Rectal smooth muscle tissue (tissue), 1 donor: Measurements from ENCODE around the gene SLC4A1AP.

Source experiments
- H3K27ac ChIP-seq: one replicate; pipeline ENCODE4 v1.7.0; 2013; ENCODE audit warnings: low read depth, low read length, inconsistent platforms
- H3K27me3 ChIP-seq: one replicate; pipeline ENCODE4 v1.7.0; 2013; ENCODE audit warnings: low read length; ENCODE audit not compliant: control insufficient read depth, insufficient read depth
- H3K36me3 ChIP-seq: one replicate; pipeline ENCODE4 v1.7.0; 2013; ENCODE audit warnings: low read length; ENCODE audit not compliant: control insufficient read depth, insufficient read depth
- H3K4me1 ChIP-seq: one replicate; pipeline ENCODE4 v1.7.0; 2013; ENCODE audit warnings: low read length; ENCODE audit not compliant: control insufficient read depth, insufficient read depth
- H3K4me3 ChIP-seq: one replicate; pipeline ENCODE4 v1.7.0; 2013; ENCODE audit warnings: low read length
- H3K9ac ChIP-seq: one replicate; pipeline ENCODE4 v1.7.0; 2013; ENCODE audit warnings: low read length

SLC4A1AP gene

DNA sequence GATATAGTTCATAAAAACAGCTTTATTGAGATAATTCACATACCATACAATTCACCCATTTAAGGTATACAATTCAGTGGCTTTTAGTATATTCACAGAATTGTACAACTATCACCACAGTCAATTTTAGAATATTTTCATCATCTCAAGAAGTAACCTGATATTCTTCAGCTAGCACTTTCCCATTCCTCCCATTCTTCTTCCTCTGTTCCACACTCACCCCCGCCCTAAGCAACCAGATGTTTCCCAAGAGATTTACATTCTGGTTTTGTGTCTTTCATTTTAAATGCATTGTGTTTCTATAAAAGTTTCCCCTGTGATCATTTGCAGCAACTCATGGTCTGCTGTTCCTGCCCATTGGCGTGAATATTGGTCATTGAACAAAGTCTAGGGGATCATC lies 29.4 kb upstream of the SLC4A1AP start:
- Histone ChIP-seq H3K4me1 (no peaks in the 10 kb centered on the region), H3K27me3 (no peaks in the 10 kb centered on the region), H3K4me3 (no peak overlapping the region), H3K9ac (no peak overlapping the region), H3K36me3 (peaks cover 18% of the 10 kb centered on the region), H3K27ac (no peak overlapping the region)

DNA sequence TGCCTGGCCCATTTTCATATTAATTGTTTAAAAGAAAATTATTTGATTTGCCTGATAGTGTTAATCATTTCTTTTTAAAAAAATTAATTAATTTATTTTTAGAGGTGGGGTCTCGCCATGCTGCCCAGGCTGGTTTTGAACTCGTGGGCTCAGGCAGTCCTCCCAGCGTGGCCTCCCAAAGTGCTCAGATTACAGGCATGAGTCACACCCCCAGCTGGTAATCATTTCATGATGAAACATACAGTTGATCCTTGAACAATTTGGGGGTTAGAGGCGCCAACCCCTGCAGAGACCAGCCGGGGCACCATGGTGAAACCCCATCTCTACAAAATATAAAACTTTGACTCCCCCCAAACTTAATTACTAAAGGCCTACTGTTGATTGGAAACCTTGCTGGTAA lies 26.9 kb upstream of the SLC4A1AP start:
- Histone ChIP-seq H3K4me1 (no peaks in the 10 kb centered on the region), H3K27ac (no peak overlapping the region), H3K9ac (no peak overlapping the region), H3K27me3 (no peaks in the 10 kb centered on the region), H3K36me3 (peaks cover 17% of the 10 kb centered on the region), H3K4me3 (no peak overlapping the region)

DNA sequence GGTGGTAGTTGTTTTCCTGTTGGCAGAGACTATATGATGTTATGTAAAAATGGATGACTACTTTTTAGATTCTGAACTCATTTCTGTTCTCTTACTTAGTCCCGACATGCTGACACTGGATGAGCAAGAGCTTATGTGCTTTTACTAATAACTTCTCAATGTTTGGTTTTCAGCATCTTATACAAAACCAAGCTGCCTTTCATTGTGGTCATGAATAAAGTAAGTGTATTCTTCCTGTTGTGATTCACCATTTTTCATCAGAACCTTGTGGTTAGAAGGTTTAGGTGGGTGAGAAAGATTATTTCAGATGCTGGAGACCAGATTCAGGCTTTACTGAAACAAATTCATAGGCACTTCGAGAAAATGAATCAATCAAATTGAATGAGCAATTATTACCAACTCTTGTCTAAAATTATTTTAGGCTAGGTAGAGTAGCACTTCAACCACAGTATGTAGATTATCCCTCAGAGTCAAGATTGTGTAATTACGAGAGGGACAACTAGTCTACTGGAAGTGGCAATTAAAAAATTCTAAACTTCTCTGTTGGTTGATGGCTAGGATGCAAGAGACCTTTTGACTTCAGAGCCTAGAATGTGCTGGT lies 25.6 kb upstream of the SLC4A1AP start:
- Histone ChIP-seq H3K4me1 (no peaks in the 10 kb centered on the region), H3K27ac (no peak overlapping the region), H3K9ac (no peak overlapping the region), H3K27me3 (no peaks in the 10 kb centered on the region), H3K4me3 (no peak overlapping the region), H3K36me3 (peaks cover 20% of the 10 kb centered on the region)

DNA sequence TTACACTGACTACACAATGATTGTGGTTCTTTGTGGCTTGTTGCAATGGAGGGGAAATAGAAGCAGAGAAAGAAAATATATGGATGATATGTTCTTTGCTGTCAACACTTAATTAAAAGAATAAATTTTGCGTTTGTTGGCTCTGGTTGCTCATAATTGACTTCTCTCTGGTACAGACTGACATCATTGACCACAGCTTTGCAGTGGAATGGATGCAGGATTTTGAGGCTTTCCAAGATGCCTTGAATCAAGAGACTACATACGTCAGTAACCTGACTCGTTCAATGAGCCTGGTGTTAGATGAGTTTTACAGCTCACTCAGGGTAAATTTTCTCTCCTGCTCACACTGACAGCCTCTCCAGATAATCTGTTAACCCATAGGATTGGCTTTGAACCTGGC lies 25.0 kb upstream of the SLC4A1AP start:
- peaks cover 20% of the 10 kb centered on the region for H3K36me3 ChIP-seq
- H3K4me3 ChIP-seq, result no peak overlapping the region
- no peaks in the 10 kb centered on the region for H3K27me3 ChIP-seq
- no peak overlapping the region for H3K27ac ChIP-seq
- H3K4me1 ChIP-seq, result no peaks in the 10 kb centered on the region
- H3K9ac ChIP-seq, result no peak overlapping the region

DNA sequence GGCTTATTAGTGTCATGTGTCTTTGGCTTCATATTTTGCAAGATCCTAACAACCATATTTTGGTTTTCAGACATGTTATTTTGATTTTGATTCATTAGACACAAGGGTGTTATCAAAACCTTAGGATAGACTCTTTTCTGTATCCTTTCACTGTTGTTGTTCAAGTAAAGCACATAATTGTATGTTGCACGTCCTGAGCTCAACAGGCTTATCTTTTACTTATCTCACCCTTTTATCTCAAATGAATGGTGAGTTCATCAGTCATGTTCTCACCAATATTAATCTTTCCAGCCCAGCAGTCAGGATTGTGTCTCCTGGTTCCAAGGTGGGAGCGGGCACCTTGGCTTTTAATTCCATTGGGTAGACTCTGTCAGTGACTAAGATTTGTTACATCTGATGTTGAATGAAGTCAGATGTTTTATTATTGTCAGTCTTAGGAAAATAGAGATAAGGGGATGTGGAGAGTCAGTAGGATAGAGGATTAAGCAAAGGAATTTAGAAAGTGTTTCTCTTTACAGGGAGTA lies 22.9 kb upstream of the SLC4A1AP start:
- H3K9ac ChIP-seq, result no peak overlapping the region
- H3K27ac ChIP-seq, result no peak overlapping the region
- peaks cover 16% of the 10 kb centered on the region for H3K36me3 ChIP-seq

DNA sequence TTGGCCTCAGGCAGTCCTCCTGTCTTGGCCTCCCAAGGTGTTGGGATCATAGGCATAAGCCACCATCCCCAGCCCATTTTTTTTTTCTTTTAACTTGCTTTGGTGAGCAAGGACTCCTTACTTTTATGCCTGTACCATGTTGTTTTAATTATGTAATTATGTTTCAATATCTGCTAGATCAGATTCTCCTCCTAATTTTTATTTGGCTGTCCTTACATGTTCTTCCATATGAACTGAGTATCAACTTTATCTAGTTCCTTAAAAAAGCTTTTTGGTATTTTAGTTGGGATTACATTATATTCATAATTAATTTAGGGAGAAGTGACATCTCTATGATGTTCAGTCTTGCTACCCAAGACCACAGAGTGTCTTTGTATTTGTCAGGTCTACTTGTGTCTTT lies 18.5 kb upstream of the SLC4A1AP start:
- Histone ChIP-seq H3K36me3 (peaks cover 29% of the 10 kb centered on the region), H3K4me1 (no peaks in the 10 kb centered on the region), H3K27ac (no peak overlapping the region), H3K9ac (no peak overlapping the region), H3K27me3 (no peaks in the 10 kb centered on the region), H3K4me3 (no peak overlapping the region)

More for the DNA sequence above, 22.9 kb upstream of the SLC4A1AP start:
- Histone ChIP-seq H3K4me3 (no peak overlapping the region), H3K4me1 (no peaks in the 10 kb centered on the region), H3K27me3 (no peaks in the 10 kb centered on the region)

DNA sequence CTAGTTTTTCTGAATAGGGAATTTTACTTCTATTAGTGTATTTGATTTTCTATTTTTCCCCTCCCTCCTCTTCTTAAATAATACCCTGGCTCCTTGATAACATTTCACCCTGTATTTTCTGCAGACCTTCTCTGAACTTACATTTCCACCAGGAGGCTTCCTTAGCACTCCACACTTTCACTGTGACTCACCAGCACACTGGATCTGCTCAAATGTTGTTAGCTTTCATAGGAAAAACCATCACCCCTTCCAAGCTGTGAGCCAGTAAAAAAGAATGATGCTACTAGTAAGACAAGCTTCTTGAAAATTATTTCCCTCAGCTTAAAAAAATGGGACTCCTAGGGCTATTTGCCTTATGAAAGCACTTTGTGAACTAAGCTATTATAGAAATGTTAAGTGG lies 16.4 kb upstream of the SLC4A1AP start:
- no peaks in the 10 kb centered on the region for H3K4me1 ChIP-seq
- H3K27me3 ChIP-seq, result no peaks in the 10 kb centered on the region
- H3K27ac ChIP-seq, result no peak overlapping the region
- peaks cover 34% of the 10 kb centered on the region for H3K36me3 ChIP-seq
- H3K9ac ChIP-seq, result no peak overlapping the region
- H3K4me3 ChIP-seq, result no peak overlapping the region

DNA sequence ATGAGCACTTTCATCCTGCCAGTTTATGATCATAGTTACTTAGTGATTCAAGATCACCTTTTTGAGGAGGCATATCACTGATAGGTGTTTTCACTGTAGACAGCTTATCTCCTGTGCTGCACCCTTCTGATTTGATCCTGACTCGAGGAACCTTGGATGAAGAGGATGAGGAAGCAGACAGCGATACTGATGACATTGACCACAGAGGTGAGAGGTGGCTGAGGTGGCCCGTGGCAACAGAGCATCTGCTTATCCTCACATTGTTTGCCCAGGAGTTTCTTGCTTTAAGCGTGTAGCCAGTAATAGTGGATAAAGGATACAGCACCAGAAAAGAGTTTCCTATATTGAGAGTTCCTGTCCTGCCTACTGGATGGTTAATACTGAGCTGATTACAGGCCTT lies 16.0 kb upstream of the SLC4A1AP start:
- no peak overlapping the region for H3K27ac ChIP-seq
- H3K27me3 ChIP-seq, result no peaks in the 10 kb centered on the region
- no peak overlapping the region for H3K4me3 ChIP-seq
- no peaks in the 10 kb centered on the region for H3K4me1 ChIP-seq
- H3K36me3 ChIP-seq, result peaks cover 39% of the 10 kb centered on the region
- no peak overlapping the region for H3K9ac ChIP-seq

DNA sequence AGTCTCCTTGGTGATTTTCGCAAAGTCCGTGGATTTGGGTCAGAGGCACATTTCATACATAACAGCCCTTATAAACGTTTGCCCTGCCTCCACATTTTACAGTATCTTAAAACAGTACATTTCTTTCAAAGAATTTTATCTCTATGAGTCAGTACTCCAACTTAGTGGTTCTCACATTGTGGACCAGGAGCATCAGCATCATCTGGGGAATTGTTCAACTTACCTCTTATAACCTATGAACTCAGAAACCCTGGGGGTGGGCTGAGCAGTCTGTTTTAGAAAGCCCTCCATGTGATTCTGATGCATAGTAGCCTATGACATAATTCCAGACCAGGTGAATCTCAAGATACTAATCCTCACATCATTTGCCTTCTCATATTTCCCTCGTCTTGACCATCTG lies 12.6 kb upstream of the SLC4A1AP start:
- no peaks in the 10 kb centered on the region for H3K27me3 ChIP-seq
- H3K4me3 ChIP-seq, result no peak overlapping the region
- H3K27ac ChIP-seq, result no peak overlapping the region
- no peak overlapping the region for H3K9ac ChIP-seq
- peaks cover 55% of the 10 kb centered on the region for H3K36me3 ChIP-seq
- no peaks in the 10 kb centered on the region for H3K4me1 ChIP-seq

DNA sequence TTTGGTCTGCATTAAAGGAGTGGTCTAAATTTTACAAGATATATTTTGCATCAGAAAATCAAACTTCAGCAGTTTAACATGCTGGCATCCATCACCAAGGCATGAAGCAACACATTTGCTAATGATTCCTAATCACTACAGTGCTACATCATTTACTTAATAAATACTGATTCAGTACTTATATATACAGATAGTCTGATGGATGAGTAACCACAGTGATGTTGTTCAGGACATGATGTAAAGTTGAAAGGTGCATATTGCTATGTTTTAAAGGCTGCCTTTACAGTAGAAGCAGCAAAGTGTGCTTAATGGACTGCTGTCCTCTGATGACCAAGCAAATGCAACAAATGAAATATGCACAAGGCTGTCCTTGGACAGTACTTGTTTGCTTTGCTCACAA lies 11.3 kb upstream of the SLC4A1AP start:
- H3K4me3 ChIP-seq, result no peak overlapping the region
- no peaks in the 10 kb centered on the region for H3K4me1 ChIP-seq
- no peak overlapping the region for H3K27ac ChIP-seq
- H3K27me3 ChIP-seq, result no peaks in the 10 kb centered on the region
- no peak overlapping the region for H3K9ac ChIP-seq
- peaks cover 54% of the 10 kb centered on the region for H3K36me3 ChIP-seq

DNA sequence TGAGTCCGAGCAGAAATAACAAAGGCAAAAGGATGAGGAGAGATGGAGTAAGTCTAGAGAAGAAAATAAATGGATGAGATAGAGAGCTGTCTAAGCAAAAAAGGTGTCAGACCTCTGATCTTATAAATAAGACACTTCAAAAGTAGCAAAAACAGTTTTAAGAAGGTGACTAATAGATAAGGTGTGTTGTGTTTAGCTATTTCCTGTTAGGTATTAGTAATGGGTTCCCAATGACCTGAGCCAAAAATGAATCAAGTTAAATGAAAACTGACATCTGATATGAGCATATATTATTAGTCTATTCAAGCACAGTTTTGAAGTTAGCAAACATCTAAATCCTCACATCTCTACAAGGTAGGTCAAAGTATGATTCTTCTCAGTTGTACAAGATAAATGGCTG lies 10.9 kb upstream of the SLC4A1AP start:
- Histone ChIP-seq H3K4me3 (no peak overlapping the region), H3K36me3 (peaks cover 55% of the 10 kb centered on the region), H3K9ac (no peak overlapping the region), H3K4me1 (no peaks in the 10 kb centered on the region), H3K27me3 (no peaks in the 10 kb centered on the region), H3K27ac (no peak overlapping the region)

DNA sequence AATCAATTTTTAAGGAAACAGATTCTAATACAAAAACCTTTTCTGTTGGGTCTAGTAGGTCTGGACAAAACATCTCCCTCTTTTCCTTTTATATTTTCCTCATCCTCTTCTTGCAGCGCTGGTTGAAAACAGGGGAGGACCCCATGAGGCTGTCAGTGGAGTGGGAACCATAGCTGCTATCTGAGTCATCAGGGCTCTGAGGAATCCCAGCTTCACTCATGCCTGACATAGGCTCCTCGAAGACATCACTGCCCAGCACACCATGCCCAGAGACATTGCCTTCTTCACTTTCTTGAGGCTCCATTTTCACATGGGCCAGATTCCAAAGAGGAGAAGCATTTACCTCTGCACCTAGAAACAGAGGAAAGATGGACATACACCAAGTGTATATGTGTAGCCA lies 10.3 kb upstream of the SLC4A1AP start:
- Histone ChIP-seq H3K27ac (no peak overlapping the region), H3K4me1 (no peaks in the 10 kb centered on the region), H3K4me3 (no peak overlapping the region), H3K27me3 (no peaks in the 10 kb centered on the region), H3K36me3 (peaks cover 49% of the 10 kb centered on the region), H3K9ac (no peak overlapping the region)

DNA sequence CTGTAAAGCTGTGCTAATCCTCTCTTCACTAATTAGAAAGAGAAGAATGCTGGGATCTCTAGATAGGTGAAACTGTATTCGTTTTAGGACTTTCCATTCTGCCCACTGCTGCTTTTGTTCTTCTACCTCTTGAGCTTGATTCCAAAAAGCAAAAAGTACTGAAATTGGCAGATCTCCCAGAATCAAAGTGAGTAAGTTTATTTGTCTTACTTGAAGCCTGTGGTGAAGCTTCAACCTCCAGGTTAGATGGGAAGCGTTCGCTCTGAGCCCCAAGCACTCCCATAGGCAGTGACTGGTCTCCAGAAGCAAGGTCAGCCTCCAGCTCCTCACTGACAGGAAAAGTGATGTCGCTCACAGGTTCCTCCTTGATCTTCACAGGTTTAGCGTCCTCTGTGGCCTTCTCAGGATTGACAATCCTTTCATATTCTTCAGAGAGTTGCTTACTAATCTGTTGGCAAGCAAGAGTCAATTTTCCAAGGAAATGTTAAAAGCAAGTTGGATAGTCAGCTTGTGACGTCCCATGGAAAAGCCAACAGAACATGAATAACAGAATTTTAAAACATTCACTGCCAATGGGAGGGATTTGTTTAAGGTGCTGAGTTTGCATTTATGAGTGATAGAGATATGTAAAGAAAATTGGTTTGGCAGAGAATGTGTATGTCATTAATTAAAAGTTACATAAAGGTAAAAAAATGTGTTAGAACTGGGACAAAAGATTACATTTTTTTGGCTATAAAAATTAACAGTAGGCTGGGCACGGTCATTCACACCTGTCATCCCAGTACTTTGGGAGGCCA lies 8.3 kb upstream of the SLC4A1AP start:
- H3K9ac ChIP-seq, result no peak overlapping the region
- H3K36me3 ChIP-seq, result peaks cover 42% of the 10 kb centered on the region
- H3K4me3 ChIP-seq, result no peak overlapping the region
- no peaks in the 10 kb centered on the region for H3K27me3 ChIP-seq
- H3K4me1 ChIP-seq, result no peaks in the 10 kb centered on the region
- H3K27ac ChIP-seq, result no peak overlapping the region
